Measurements from ENCODE around the gene JUNB. TPM values are rescaled to one million over a fixed set of nuclear protein-coding genes. Genes with fewer than 3 reads are reported as not detected.

The JUNB gene
- total RNA-seq, 3 donors from 2014 or later (not counting 1 experiment from before 2014, with no cell fraction given): 781 to 903 (median 859) TPM

- Histone ChIP-seq H3K4me3 (ENCODE audit: low read length) (peak overlapping the region; percentile 37), H3K27ac (ENCODE audit: low read length) (peak overlapping the region; percentile 98), H3K9me3 (ENCODE audit: control insufficient read depth, insufficient read depth, low read length) (no peaks in the 10 kb centered on the region), H3K36me3 (ENCODE audit: control insufficient read depth, insufficient read depth, low read length) (no peaks in the 10 kb centered on the region), H3K27me3 (ENCODE audit: control insufficient read depth, insufficient read depth, low read length) (no peaks in the 10 kb centered on the region), H3K4me1 (ENCODE audit: control insufficient read depth, insufficient read depth, low read length) (peaks cover 86% of the 10 kb centered on the region)
- intact Hi-C loops (cut with micrococcal nuclease): loop anchor here (1.0 to 10.0 kb wide), 2 partner anchors 9 to 263 kb away; partner anchors contain the start of gene JUNB
- TF ChIP-seq, protein P1, sequence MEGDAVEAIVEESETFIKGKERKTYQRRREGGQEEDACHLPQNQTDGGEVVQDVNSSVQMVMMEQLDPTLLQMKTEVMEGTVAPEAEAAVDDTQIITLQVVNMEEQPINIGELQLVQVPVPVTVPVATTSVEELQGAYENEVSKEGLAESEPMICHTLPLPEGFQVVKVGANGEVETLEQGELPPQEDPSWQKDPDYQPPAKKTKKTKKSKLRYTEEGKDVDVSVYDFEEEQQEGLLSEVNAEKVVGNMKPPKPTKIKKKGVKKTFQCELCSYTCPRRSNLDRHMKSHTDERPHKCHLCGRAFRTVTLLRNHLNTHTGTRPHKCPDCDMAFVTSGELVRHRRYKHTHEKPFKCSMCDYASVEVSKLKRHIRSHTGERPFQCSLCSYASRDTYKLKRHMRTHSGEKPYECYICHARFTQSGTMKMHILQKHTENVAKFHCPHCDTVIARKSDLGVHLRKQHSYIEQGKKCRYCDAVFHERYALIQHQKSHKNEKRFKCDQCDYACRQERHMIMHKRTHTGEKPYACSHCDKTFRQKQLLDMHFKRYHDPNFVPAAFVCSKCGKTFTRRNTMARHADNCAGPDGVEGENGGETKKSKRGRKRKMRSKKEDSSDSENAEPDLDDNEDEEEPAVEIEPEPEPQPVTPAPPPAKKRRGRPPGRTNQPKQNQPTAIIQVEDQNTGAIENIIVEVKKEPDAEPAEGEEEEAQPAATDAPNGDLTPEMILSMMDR (IDR thresholded peaks at IDR 0.05): no peak
- no peaks in the 10 kb centered on the region for H3K36me3 Mint-ChIP-seq
- no peaks in the 10 kb centered on the region for H3K9me3 Mint-ChIP-seq
- under 1% methylated on average over 12 of the region's 12 CpGs for WGBS (ENCODE audit: insufficient coverage)
- peak overlapping the region in 1 of 2 donors; percentile 75 for H3K27ac Mint-ChIP-seq
- peak overlapping the region; percentile 83 for H3K4me3 Mint-ChIP-seq
- ATAC-seq (no peak), DNase-seq (no peak)
- no peaks in the 10 kb centered on the region for H3K27me3 Mint-ChIP-seq (ENCODE audit: low read depth in 2 of 2)
- H3K4me1 Mint-ChIP-seq: peaks cover 16 to 30% of the 10 kb centered on the region in 2 donors
Observed at GRCh38 chr19:12782174-12782423, 9.2 kb upstream of the JUNB start.

GRCh38 chr19:12782424-12783290 lies 8.6 kb upstream of the JUNB start:
- H3K27ac Mint-ChIP-seq: peak overlapping the region in 1 of 2 donors; percentile 75
- intact Hi-C loops (cut with micrococcal nuclease): loop anchor here (1.0 to 10.0 kb wide), 2 partner anchors 9 to 262 kb away; partner anchors contain the start of gene JUNB
- Histone ChIP-seq H3K4me3 (ENCODE audit: low read length) (peak overlapping the region; percentile 51), H3K9me3 (ENCODE audit: control insufficient read depth, insufficient read depth, low read length) (no peaks in the 10 kb centered on the region), H3K36me3 (ENCODE audit: control insufficient read depth, insufficient read depth, low read length) (no peaks in the 10 kb centered on the region), H3K4me1 (ENCODE audit: control insufficient read depth, insufficient read depth, low read length) (peaks cover 83% of the 10 kb centered on the region), H3K27me3 (ENCODE audit: control insufficient read depth, insufficient read depth, low read length) (no peaks in the 10 kb centered on the region), H3K27ac (ENCODE audit: low read length) (peak overlapping the region; percentile 98)
- H3K27me3 Mint-ChIP-seq (ENCODE audit: low read depth in 2 of 2): no peaks in the 10 kb centered on the region
- WGBS (ENCODE audit: insufficient coverage): 1% methylated on average over 88 of the region's 88 CpGs
- TF ChIP-seq, protein P1 (IDR thresholded peaks at IDR 0.05): no peak
- H3K4me1 Mint-ChIP-seq: peaks cover 13 to 25% of the 10 kb centered on the region in 2 donors
- peak; percentile 87 to 98 for DNase-seq
- ATAC-seq: peak; percentile 59 to 81 (median 70)
- no peaks in the 10 kb centered on the region for H3K9me3 Mint-ChIP-seq
- no peaks in the 10 kb centered on the region for H3K36me3 Mint-ChIP-seq
- peak overlapping the region; percentile 83 for H3K4me3 Mint-ChIP-seq

- Histone ChIP-seq H3K27ac (ENCODE audit: low read length) (peak overlapping the region; percentile 98), H3K4me1 (ENCODE audit: control insufficient read depth, insufficient read depth, low read length) (peaks cover 77% of the 10 kb centered on the region), H3K27me3 (ENCODE audit: control insufficient read depth, insufficient read depth, low read length) (no peaks in the 10 kb centered on the region), H3K9me3 (ENCODE audit: control insufficient read depth, insufficient read depth, low read length) (no peaks in the 10 kb centered on the region), H3K4me3 (ENCODE audit: low read length) (no peak overlapping the region), H3K36me3 (ENCODE audit: control insufficient read depth, insufficient read depth, low read length) (no peaks in the 10 kb centered on the region)
- DNase-seq (peak in 1 of 2 donors; percentile 58), ATAC-seq (no peak)
- H3K27me3 Mint-ChIP-seq (ENCODE audit: low read depth in 2 of 2): no peaks in the 10 kb centered on the region
- H3K36me3 Mint-ChIP-seq: no peaks in the 10 kb centered on the region
- WGBS (ENCODE audit: insufficient coverage): 19% methylated on average over 13 of the region's 16 CpGs
- intact Hi-C loops (cut with micrococcal nuclease): loop anchor here (10.0 kb wide), 1 partner anchor 261 kb away; no protein-coding TSS in a partner anchor
- TF ChIP-seq, protein P1 (IDR thresholded peaks at IDR 0.05): no peak
- H3K4me1 Mint-ChIP-seq: peaks cover 8 to 20% of the 10 kb centered on the region in 2 donors
- H3K9me3 Mint-ChIP-seq: no peaks in the 10 kb centered on the region
- peak overlapping the region; percentile 17 for H3K4me3 Mint-ChIP-seq
- peak overlapping the region in 1 of 2 donors; percentile 19 for H3K27ac Mint-ChIP-seq
Observed at GRCh38 chr19:12783291-12783848, 7.9 kb upstream of the JUNB start.
